Neutrophil (primary cell): ENCODE measurements around the gene DGKA.

ENCODE experiments used
- H3K27ac ChIP-seq: fragments of 200-600 bp; sonication (generic); 2 replicates; pipeline ENCODE4 v1.5.1; 2016; ENCODE audit warnings: mild to moderate bottlenecking, moderate library complexity
- H3K27me3 ChIP-seq: fragments of 200-600 bp; sonication (generic); 2 replicates; pipeline ENCODE4 v1.6.0; 2016; ENCODE audit warnings: mild to moderate bottlenecking
- H3K36me3 ChIP-seq: fragments of 200-600 bp; sonication (generic); 2 replicates; pipeline ENCODE4 v1.5.1; 2017
- H3K4me1 ChIP-seq, 2 experiments: fragments of 200-600 bp in 1 of 2; sonication (generic) in 1 of 2; 1 replicate in 1 of 2; 2 replicates in 1 of 2; pipeline versions ENCODE4 v1.5.1 to v1.6.1; 2013 to 2016; ENCODE audit warnings: low read depth in 1 of 2, low read length in 1 of 2, mild to moderate bottlenecking in 1 of 2, moderate library complexity in 1 of 2; ENCODE audit not compliant: control insufficient read depth in 1 of 2, insufficient read depth in 1 of 2
- H3K4me3 ChIP-seq, 2 experiments: fragments of 200-600 bp in 1 of 2; sonication (generic) in 1 of 2; 1 replicate in 1 of 2; 2 replicates in 1 of 2; pipeline ENCODE4 v1.5.1; 2013 to 2016; ENCODE audit warnings: low read depth in 1 of 2, low read length in 1 of 2, mild to moderate bottlenecking in 1 of 2, moderate library complexity in 1 of 2
- H3K9me3 ChIP-seq: fragments of 200-600 bp; sonication (generic); 2 replicates; pipeline ENCODE4 v1.5.1; 2016
- TF ChIP-seq, protein P1 (sequence below): fragments of 200-600 bp; sonication (generic); IDR thresholded peaks from 2 replicates; pipeline ENCODE4 v1.5.1; 2016; ENCODE audit warnings: antibody characterized with exemption

DGKA gene

GRCh38 chr12:55930771-55931316 is at the start of gene DGKA:
Gene DGKA, plus strand, starts transcription at chr12:55931162. Its CDS starts 5,342 bp downstream, at chr12:55936504.
- TF ChIP-seq, protein P1, sequence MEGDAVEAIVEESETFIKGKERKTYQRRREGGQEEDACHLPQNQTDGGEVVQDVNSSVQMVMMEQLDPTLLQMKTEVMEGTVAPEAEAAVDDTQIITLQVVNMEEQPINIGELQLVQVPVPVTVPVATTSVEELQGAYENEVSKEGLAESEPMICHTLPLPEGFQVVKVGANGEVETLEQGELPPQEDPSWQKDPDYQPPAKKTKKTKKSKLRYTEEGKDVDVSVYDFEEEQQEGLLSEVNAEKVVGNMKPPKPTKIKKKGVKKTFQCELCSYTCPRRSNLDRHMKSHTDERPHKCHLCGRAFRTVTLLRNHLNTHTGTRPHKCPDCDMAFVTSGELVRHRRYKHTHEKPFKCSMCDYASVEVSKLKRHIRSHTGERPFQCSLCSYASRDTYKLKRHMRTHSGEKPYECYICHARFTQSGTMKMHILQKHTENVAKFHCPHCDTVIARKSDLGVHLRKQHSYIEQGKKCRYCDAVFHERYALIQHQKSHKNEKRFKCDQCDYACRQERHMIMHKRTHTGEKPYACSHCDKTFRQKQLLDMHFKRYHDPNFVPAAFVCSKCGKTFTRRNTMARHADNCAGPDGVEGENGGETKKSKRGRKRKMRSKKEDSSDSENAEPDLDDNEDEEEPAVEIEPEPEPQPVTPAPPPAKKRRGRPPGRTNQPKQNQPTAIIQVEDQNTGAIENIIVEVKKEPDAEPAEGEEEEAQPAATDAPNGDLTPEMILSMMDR, result no peak
- Histone ChIP-seq H3K4me3 (peak within 1 kb of the TSS; percentile 76 to 86), H3K4me1 (peaks cover 72 to 73% of the 10 kb centered on the region in 2 experiments)

DNA sequence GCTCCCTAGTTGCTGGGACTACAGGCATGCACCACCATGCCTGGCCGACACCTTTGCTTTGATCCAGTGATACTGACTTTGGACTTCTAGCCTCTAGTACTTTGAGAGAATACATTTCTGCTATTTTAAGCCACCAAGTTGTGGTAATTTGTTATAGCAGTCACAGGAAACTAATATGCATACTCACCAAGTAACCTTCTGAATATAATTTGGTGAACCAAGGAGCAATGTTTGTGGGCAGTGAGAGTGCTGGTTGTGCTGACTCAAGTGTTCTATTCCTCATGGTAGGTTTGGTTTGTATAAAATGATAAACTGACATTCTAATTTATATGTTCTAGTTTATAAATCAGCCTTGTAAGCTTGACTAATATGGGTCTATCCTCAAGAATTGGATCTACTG is 45.8 kb upstream of the DGKA start:
- Histone ChIP-seq H3K4me1 (no peaks in the 10 kb centered on the region), H3K27ac (no peak overlapping the region), H3K4me3 (no peak overlapping the region), H3K9me3 (no peaks in the 10 kb centered on the region), H3K36me3 (no peaks in the 10 kb centered on the region), H3K27me3 (no peaks in the 10 kb centered on the region)
- TF ChIP-seq, protein P1, result no peak

More at GRCh38 chr12:55930771-55931316, at the start of gene DGKA:
- Histone ChIP-seq H3K27ac (peak within 1 kb of the TSS; percentile 95), H3K27me3 (no peaks in the 10 kb centered on the region), H3K36me3 (no peaks in the 10 kb centered on the region), H3K9me3 (no peaks in the 10 kb centered on the region)

- H3K36me3 ChIP-seq, result no peaks in the 10 kb centered on the region
- TF ChIP-seq, protein P1, result no peak
- no peaks in the 10 kb centered on the region for H3K9me3 ChIP-seq
- no peaks in the 10 kb centered on the region for H3K4me1 ChIP-seq
- no peaks in the 10 kb centered on the region for H3K27me3 ChIP-seq
- no peak overlapping the region for H3K27ac ChIP-seq
- no peak overlapping the region for H3K4me3 ChIP-seq
Observed at GRCh38 chr12:55891310-55891709, 39.7 kb upstream of the DGKA start.

- H3K9me3 ChIP-seq, result no peaks in the 10 kb centered on the region
- TF ChIP-seq, protein P1, result no peak
- no peaks in the 10 kb centered on the region for H3K36me3 ChIP-seq
- no peaks in the 10 kb centered on the region for H3K4me1 ChIP-seq
- H3K27me3 ChIP-seq, result no peaks in the 10 kb centered on the region
- H3K27ac ChIP-seq, result no peak overlapping the region
- H3K4me3 ChIP-seq, result no peak overlapping the region
Observed at GRCh38 chr12:55893723-55894122, 37.2 kb upstream of the DGKA start.

- Histone ChIP-seq H3K4me3 (no peak overlapping the region), H3K4me1 (no peaks in the 10 kb centered on the region), H3K9me3 (no peaks in the 10 kb centered on the region), H3K27ac (no peak overlapping the region), H3K27me3 (no peaks in the 10 kb centered on the region), H3K36me3 (peaks cover 24% of the 10 kb centered on the region)
- TF ChIP-seq, protein P1, result no peak
Observed at GRCh38 chr12:55899082-55899481, 31.9 kb upstream of the DGKA start.
